HepG2 (cell line): ENCODE measurements around the gene UQCRC1. TPM values are rescaled to one million over a fixed set of nuclear protein-coding genes. Genes with fewer than 3 reads are reported as not detected.

Experiments
- ATAC-seq: fragments of 200-7000 bp; cut with Tn5 transposase; 3 replicates; pipeline ENCODE4 v1.9.1; 2020; ENCODE audit warnings: mild to moderate bottlenecking, moderate library complexity
- BruUV-seq: library from RNA; stranded (reverse); fragments of 400-500 nt; replicated peaks from 2 replicates; lab custom pipeline; 2021; lab: Mats Ljungman, UMichigan
- CTCF ChIA-PET: fragments of 300-600 bp; formaldehyde crosslinking; extraction: SDS; loops from one replicate; lab custom pipeline; 2021; ENCODE audit warnings: low total read pairs, inconsistent platforms, low intra/inter-chr PET ratio; lab: Yijun Ruan, JAX
- POLR2A ChIA-PET: fragments of 350-600 bp; sonication (Branson Sonifier 250); formaldehyde crosslinking; loops from one replicate; lab custom pipeline; 2020; ENCODE audit warnings: antibody characterized with exemption, inconsistent platforms; lab: Yijun Ruan, JAX
- DNase-seq: peaks from one replicate; pipeline ENCODE4 v3.0.0-alpha.2; 2015; ENCODE audit warnings: low spot score
- FAIRE-seq: peaks from 3 replicates; lab custom pipeline; 2011; peaks lifted over from hg19 to GRCh38; lab: Jason Lieb, UNC
- H2AFZ ChIP-seq: one replicate; pipeline ENCODE4 v1.6.1; 2011; ENCODE audit warnings: low read length, inconsistent platforms
- H3K27ac ChIP-seq: fragments of 300-600 bp; 3 replicates; pipeline ENCODE4 v1.8.0; 2011; ENCODE audit warnings: mixed run types, mild to moderate bottlenecking, mixed read lengths, low read length, inconsistent platforms; ENCODE audit not compliant: insufficient read depth; ENCODE audit errors: extremely low read length
- H3K27me3 ChIP-seq, 2 experiments: fragments of 200-600 bp in 1 of 2; 2 replicates in 1 of 2; 3 replicates in 1 of 2; pipeline versions ENCODE4 v1.6.0 to v1.8.0; 2011; ENCODE audit warnings: low read length in 2 of 2, mild to moderate bottlenecking in 2 of 2, moderate library complexity in 2 of 2, inconsistent platforms in 1 of 2; ENCODE audit not compliant: insufficient read depth in 2 of 2, control insufficient read depth in 1 of 2
- H3K36me3 ChIP-seq, 2 experiments: fragments of 200-600 bp in 1 of 2; replicated peaks in 1 of 2; 2 replicates in 1 of 2; 3 replicates in 1 of 2; pipeline versions ENCODE4 v1.5.1 to v1.8.0; 2011; ENCODE audit warnings: low read length in 2 of 2, inconsistent platforms in 1 of 2; ENCODE audit not compliant: insufficient read depth in 2 of 2, control insufficient read depth in 1 of 2
- H3K4me1 ChIP-seq: 2 replicates; pipeline ENCODE4 v1.5.1; 2012; ENCODE audit warnings: low read length, inconsistent platforms; ENCODE audit not compliant: insufficient read depth
- H3K4me2 ChIP-seq: 2 replicates; pipeline ENCODE4 v1.6.0; 2011; ENCODE audit warnings: low read depth, low read length, inconsistent platforms
- H3K4me3 ChIP-seq, 3 experiments: fragments of 200-600 bp in 1 of 3; sonication (generic), shearing (Covaris generic) in 1 of 3; replicated peaks in 1 of 3; 2 replicates each; pipeline ENCODE4 v1.5.1; 2011 to 2016; ENCODE audit warnings: low read length in 3 of 3, inconsistent platforms in 2 of 3, low read depth in 2 of 3, mild to moderate bottlenecking in 2 of 3, control low read depth in 1 of 3, mixed read lengths in 1 of 3; ENCODE audit not compliant: insufficient read depth in 1 of 3
- H3K79me2 ChIP-seq: one replicate; pipeline ENCODE4 v1.6.1; 2011; ENCODE audit warnings: low read length, inconsistent platforms; ENCODE audit not compliant: insufficient read depth
- H3K9ac ChIP-seq: 2 replicates; pipeline ENCODE4 v1.6.0; 2011; ENCODE audit warnings: mild to moderate bottlenecking, low read depth, low read length, inconsistent platforms; ENCODE audit not compliant: insufficient read depth
- H3K9me3 ChIP-seq: 2 replicates; pipeline ENCODE4 v1.5.1; 2012; ENCODE audit warnings: mild to moderate bottlenecking, low read length
- H4K20me1 ChIP-seq: 2 replicates; pipeline ENCODE4 v1.6.0; 2011; ENCODE audit warnings: inconsistent platforms, mild to moderate bottlenecking, low read length, moderate library complexity; ENCODE audit not compliant: insufficient read depth
- ARNT2 ChIP-seq: sonication (generic); formaldehyde crosslinking; IDR thresholded peaks from 2 replicates; pipeline ENCODE4 v1.8.0; 2022; ENCODE audit warnings: mild to moderate bottlenecking, low read depth, missing genetic modification reagents, moderate library complexity
- CEBPG ChIP-seq: IDR thresholded peaks from 2 replicates; pipeline ENCODE4 v1.6.1; 2016
- JDP2 ChIP-seq: sonication (generic); formaldehyde crosslinking; IDR thresholded peaks from 2 replicates; pipeline ENCODE4 v1.8.1; 2022; ENCODE audit warnings: missing genetic modification reagents, borderline replicate concordance
- RARA ChIP-seq: IDR thresholded peaks from 2 replicates; pipeline ENCODE4 v1.6.1; 2016; ENCODE audit warnings: missing genetic modification reagents, missing compliant biosample characterization
- REXO4 ChIP-seq: sonication (generic); formaldehyde crosslinking; IDR thresholded peaks from 2 replicates; pipeline ENCODE4 v1.8.0; 2022; ENCODE audit warnings: missing genetic modification reagents, mild to moderate bottlenecking, borderline replicate concordance
- RFX5 ChIP-seq: IDR thresholded peaks from 2 replicates; pipeline ENCODE4 v1.6.1; 2011; ENCODE audit warnings: low read depth, low read length, improper control_type of control experiment
- ZC3H4 ChIP-seq: sonication (generic); formaldehyde crosslinking; IDR thresholded peaks from 2 replicates; pipeline ENCODE4 v1.4.0; 2020; ENCODE audit warnings: missing genetic modification reagents, borderline replicate concordance
- ZNF12 ChIP-seq: sonication (generic); formaldehyde crosslinking; IDR thresholded peaks from 2 replicates; pipeline ENCODE4 v1.5.0; 2020; ENCODE audit warnings: missing genetic modification reagents
- ZNF598 ChIP-seq: sonication (generic); formaldehyde crosslinking; IDR thresholded peaks from 2 replicates; pipeline ENCODE4 v1.5.1; 2020; ENCODE audit warnings: mild to moderate bottlenecking, missing genetic modification reagents, borderline replicate concordance
- ZNF720 ChIP-seq: sonication (generic); formaldehyde crosslinking; IDR thresholded peaks from 2 replicates; pipeline ENCODE4 v1.4.0; 2020; ENCODE audit warnings: missing genetic modification reagents
- ZSCAN22 ChIP-seq: sonication (generic); formaldehyde crosslinking; IDR thresholded peaks from 2 replicates; pipeline ENCODE4 v1.4.0; 2020; ENCODE audit warnings: mild to moderate bottlenecking, missing genetic modification reagents
- WGBS: methylation state at CpG from one replicate; pipeline ENCODE4 v1.1.6; 2017; ENCODE audit warnings: low lambda C conversion rate; 5-methylcytosine and 5-hydroxymethylcytosine counted together
- in situ Hi-C: cut with HindIII; loops from 2 replicates; pipeline ENCODE4 v1.10.0; 2017; ENCODE audit warnings: low pct_unique_long_range_greater_than_20kb; ENCODE audit not compliant: extremely low pct_ligation_motif_present
- intact Hi-C: fragments of 100-400 bp; cut with micrococcal nuclease; formaldehyde crosslinking; loops from one replicate; pipeline ENCODE4 v1.10.0; 2022; ENCODE audit not compliant: unreplicated experiment
- polyA plus RNA-seq, 8 experiments: library from polyadenylated mRNA; depleted of rRNA in 3 of 8; stranded (reverse) in 7 of 8; unstranded in 1 of 8; fragments of >200 nt; fragmentation: Illumina TruSeq in 4 of 8; extraction: Trizol in 4 of 8; gene quantifications; 2 replicates each; pipeline versions ENCODE4 v1.2.1 to v1.2.3, GENCODE V29; 2011 to 2016; ENCODE audit warnings: low read depth in 4 of 8, missing spikeins in 1 of 8, mixed read lengths in 1 of 8; ENCODE audit not compliant: insufficient read depth in 1 of 8
- total RNA-seq, 5 experiments: library from RNA; depleted of rRNA; stranded (reverse); fragments of >200 nt; fragmentation: Illumina TruSeq; extraction: Trizol; gene quantifications; 2 replicates each; pipeline ENCODE4 v1.2.3, GENCODE V29; 2016; ENCODE audit warnings: low read depth in 1 of 5
- TF ChIP-seq, protein P1 (sequence below): IDR thresholded peaks from 2 replicates; pipeline ENCODE4 v1.6.1; 2016; ENCODE audit warnings: mild to moderate bottlenecking
- TF ChIP-seq, protein P2 (sequence below): sonication (generic); formaldehyde crosslinking; IDR thresholded peaks from 2 replicates; pipeline ENCODE4 v1.5.0; 2020; ENCODE audit warnings: mild to moderate bottlenecking, missing genetic modification reagents

The UQCRC1 gene
- total and polyA plus RNA-seq, 2 of the 13 experiments (the other 11 are each of a cell fraction or from before 2014, with no cell fraction given), result 316 to 680 TPM

DNA sequence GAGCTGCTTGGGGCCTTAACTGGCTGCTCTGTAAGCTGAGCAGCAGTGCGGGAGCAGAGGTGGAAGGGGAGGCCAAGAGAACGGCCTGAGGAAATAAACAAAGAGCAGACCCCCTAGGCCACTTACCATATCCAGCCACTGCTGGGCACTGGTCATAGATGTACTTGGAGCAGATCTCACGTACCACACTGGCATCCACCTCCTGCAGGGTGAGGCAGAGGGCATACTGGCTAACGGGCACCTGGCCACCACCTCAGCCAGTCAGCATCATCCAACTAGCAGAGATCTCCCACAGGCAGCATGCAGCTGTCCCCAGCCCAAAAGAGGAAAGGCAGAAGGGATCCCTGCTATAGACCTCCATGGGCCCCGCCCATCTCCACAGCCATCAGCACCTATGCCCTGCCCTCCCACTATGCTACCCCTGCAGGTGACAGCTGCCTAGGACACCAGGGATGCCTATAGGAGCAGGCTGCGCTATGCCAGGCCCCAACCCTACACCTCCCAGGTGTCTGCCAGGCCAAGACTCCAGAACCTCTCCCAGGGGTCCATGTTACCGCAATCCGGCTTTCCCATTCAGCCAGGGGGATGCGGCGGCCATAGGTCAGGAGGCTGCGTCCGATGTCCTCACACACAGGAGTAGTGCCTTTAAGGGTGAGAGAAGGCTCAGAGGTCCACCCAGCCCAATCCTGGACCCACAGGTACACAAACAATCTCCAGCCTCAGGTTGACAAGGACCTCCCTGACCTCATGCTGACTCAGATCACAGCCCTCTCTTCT is 9.7 kb downstream of the UQCRC1 start:
- Histone ChIP-seq H3K4me1 (peaks cover 39% of the 10 kb centered on the region), H2AFZ (no peak overlapping the region), H4K20me1 (peaks cover 14% of the 10 kb centered on the region; the same call in 1 of the 2 replicates), H3K27ac (no peak overlapping the region), H3K79me2 (no peaks in the 10 kb centered on the region), H3K36me3 (peaks cover 43 to 68% of the 10 kb centered on the region in 2 experiments), H3K4me3 (no peak overlapping the region), H3K9me3 (no peaks in the 10 kb centered on the region), H3K27me3 (no peaks in the 10 kb centered on the region), H3K4me2 (no peak overlapping the region), H3K9ac (no peak overlapping the region)
- ChIA-PET CTCF (no interaction called here), POLR2A (interaction anchor here (1.5 to 3.3 kb wide), 2 partner anchors 10 to 36 kb away, joined by 5 to 11 read pairs; partner anchors contain the start of genes SLC26A6 and UQCRC1)
- DNase-seq (no peak), ATAC-seq (no peak), FAIRE-seq (no peak)
- BruUV-seq, result no TSS peak
- in situ Hi-C loops, result no loop called here
- intact Hi-C loops, result no loop called here
- WGBS, result 96% methylated on average over 8 of the region's 12 CpGs
- TF ChIP-seq REXO4 (CRISPR knock-in tag), result no peak
- no peak for TF ChIP-seq JDP2 (CRISPR knock-in tag)
- TF ChIP-seq CEBPG (CRISPR knock-in tag), result no peak

DNA sequence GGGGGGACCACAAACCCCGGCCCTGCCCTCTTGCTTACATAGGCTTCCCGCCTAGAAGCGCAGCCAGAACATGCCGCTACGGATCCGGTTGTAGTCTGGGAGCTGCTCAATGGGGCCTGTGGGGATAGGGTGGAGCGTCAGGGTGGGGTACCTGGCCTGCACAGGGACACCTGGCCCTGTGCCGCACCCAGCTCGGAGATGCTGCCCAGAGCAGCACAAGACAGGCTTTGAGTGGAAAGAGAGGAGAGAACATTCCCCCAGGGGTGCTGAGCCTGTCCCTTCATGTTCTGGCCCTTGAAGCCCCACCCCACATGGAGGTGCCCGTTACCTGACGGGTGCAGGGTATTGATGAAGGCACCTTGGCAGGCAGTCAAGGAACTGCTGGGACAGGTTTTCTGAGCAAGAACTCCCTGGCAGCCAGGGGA is 10.4 kb downstream of the UQCRC1 start:
- WGBS, result 96% methylated on average over 11 of the region's 11 CpGs
- H3K4me2 ChIP-seq, result no peak overlapping the region
- POLR2A ChIA-PET, result interaction anchor here (1.0 to 3.3 kb wide), 6 partner anchors 10 to 37 kb away, joined by 3 to 11 read pairs (median 4); partner anchors contain the start of genes SLC26A6 and UQCRC1

More for the DNA sequence above, 10.4 kb downstream of the UQCRC1 start:
- Histone ChIP-seq H3K9me3 (no peaks in the 10 kb centered on the region), H3K27me3 (no peaks in the 10 kb centered on the region), H3K27ac (no peak overlapping the region), H2AFZ (no peak overlapping the region), H3K79me2 (no peaks in the 10 kb centered on the region), H3K9ac (no peak overlapping the region), H3K4me3 (no peak overlapping the region), H4K20me1 (peaks cover 9% of the 10 kb centered on the region; the same call in 1 of the 2 replicates), H3K4me1 (peaks cover 45% of the 10 kb centered on the region), H3K36me3 (peaks cover 37 to 62% of the 10 kb centered on the region in 2 experiments)
- in situ Hi-C loops (no loop called here), intact Hi-C loops (no loop called here)
- DNase-seq (no peak), FAIRE-seq (no peak), ATAC-seq (no peak)
- CTCF ChIA-PET, result no interaction called here
- BruUV-seq, result no TSS peak
- TF ChIP-seq ZNF12 (CRISPR knock-in tag), result no peak
- TF ChIP-seq, protein P1, sequence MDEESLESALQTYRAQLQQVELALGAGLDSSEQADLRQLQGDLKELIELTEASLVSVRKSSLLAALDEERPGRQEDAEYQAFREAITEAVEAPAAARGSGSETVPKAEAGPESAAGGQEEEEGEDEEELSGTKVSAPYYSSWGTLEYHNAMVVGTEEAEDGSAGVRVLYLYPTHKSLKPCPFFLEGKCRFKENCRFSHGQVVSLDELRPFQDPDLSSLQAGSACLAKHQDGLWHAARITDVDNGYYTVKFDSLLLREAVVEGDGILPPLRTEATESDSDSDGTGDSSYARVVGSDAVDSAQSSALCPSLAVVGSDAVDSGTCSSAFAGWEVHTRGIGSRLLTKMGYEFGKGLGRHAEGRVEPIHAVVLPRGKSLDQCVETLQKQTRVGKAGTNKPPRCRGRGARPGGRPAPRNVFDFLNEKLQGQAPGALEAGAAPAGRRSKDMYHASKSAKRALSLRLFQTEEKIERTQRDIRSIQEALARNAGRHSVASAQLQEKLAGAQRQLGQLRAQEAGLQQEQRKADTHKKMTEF (CRISPR knock-in tag), result no peak
- no peak for TF ChIP-seq ZNF720
- no peak for TF ChIP-seq ZNF598 (CRISPR knock-in tag)
- TF ChIP-seq RFX5, result no peak
- no peak for TF ChIP-seq ZC3H4 (CRISPR knock-in tag)
- no peak for TF ChIP-seq ARNT2 (CRISPR knock-in tag)
- no peak for TF ChIP-seq ZSCAN22 (CRISPR knock-in tag)
- TF ChIP-seq RARA (CRISPR knock-in tag), result no peak
- TF ChIP-seq, protein P2, sequence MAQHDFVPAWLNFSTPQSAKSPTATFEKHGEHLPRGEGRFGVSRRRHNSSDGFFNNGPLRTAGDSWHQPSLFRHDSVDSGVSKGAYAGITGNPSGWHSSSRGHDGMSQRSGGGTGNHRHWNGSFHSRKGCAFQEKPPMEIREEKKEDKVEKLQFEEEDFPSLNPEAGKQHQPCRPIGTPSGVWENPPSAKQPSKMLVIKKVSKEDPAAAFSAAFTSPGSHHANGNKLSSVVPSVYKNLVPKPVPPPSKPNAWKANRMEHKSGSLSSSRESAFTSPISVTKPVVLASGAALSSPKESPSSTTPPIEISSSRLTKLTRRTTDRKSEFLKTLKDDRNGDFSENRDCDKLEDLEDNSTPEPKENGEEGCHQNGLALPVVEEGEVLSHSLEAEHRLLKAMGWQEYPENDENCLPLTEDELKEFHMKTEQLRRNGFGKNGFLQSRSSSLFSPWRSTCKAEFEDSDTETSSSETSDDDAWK (CRISPR knock-in tag), result no peak
